Vagina (tissue), 2 donors: ENCODE measurements around the gene PFDN2. TPM values are rescaled to one million over a fixed set of nuclear protein-coding genes. Genes with fewer than 3 reads are reported as not detected.

ENCODE experiments used
- DNase-seq, 2 donors: peaks; one replicate each; pipeline ENCODE4 v3.0.0-alpha.2; 2017; ENCODE audit errors: extremely low spot score in 2 of 2
- H3K27ac ChIP-seq: fragments of 200-600 bp; sonication (generic); one replicate; pipeline ENCODE4 v1.5.1; 2019
- H3K27me3 ChIP-seq: fragments of 200-600 bp; sonication (generic); one replicate; pipeline ENCODE4 v1.5.1; 2019
- H3K36me3 ChIP-seq, 2 donors: fragments of 200-600 bp; sonication (generic); one replicate each; pipeline ENCODE4 v1.5.1; 2017 to 2019
- H3K4me1 ChIP-seq: fragments of 200-600 bp; sonication (generic); one replicate; pipeline ENCODE4 v1.5.1; 2019
- H3K4me3 ChIP-seq, 2 donors: fragments of 200-600 bp; sonication (generic); 1 replicate in 1 of 2; 2 replicates in 1 of 2; pipeline ENCODE4 v1.5.1; 2016 to 2019
- H3K9me3 ChIP-seq: fragments of 200-600 bp; sonication (generic); one replicate; pipeline ENCODE4 v1.5.1; 2019
- POLR2A ChIP-seq, 2 donors: fragments of 450-650 bp; IDR thresholded peaks; one replicate each; pipeline ENCODE4 v1.6.1; 2017; ENCODE audit warnings: antibody characterized with exemption in 2 of 2, mild to moderate bottlenecking in 2 of 2, moderate library complexity in 2 of 2
- POLR2AphosphoS5 ChIP-seq, 2 donors: sonication (generic); formaldehyde crosslinking; IDR thresholded peaks; one replicate each; pipeline ENCODE4 v1.9.0; 2017; ENCODE audit warnings: antibody characterized with exemption in 2 of 2, mild to moderate bottlenecking in 2 of 2, low read depth in 1 of 2; ENCODE audit not compliant: insufficient read depth in 1 of 2
- intact Hi-C: fragments of 100-400 bp; cut with DNase I; formaldehyde crosslinking; loops from one replicate; pipeline ENCODE4 v1.15.1; 2023
- total RNA-seq: library from RNA; depleted of rRNA; stranded (reverse); fragments of >200 nt; gene quantifications from one replicate; pipeline ENCODE4 v1.2.3, GENCODE V29; 2016
- TF ChIP-seq, protein P1 (sequence below), 3 experiments: fragments of 450-650 bp in 2 of 3; fragments of 200-600 bp in 1 of 3; sonication (generic) in 1 of 3; IDR thresholded peaks; one replicate each; pipeline ENCODE4 v1.5.1; 2017 to 2019; ENCODE audit warnings: antibody characterized with exemption in 3 of 3, mild to moderate bottlenecking in 2 of 3, moderate library complexity in 2 of 3

The PFDN2 gene
- total RNA-seq, 1 donor from 2014 or later, result 47.1 TPM

DNA sequence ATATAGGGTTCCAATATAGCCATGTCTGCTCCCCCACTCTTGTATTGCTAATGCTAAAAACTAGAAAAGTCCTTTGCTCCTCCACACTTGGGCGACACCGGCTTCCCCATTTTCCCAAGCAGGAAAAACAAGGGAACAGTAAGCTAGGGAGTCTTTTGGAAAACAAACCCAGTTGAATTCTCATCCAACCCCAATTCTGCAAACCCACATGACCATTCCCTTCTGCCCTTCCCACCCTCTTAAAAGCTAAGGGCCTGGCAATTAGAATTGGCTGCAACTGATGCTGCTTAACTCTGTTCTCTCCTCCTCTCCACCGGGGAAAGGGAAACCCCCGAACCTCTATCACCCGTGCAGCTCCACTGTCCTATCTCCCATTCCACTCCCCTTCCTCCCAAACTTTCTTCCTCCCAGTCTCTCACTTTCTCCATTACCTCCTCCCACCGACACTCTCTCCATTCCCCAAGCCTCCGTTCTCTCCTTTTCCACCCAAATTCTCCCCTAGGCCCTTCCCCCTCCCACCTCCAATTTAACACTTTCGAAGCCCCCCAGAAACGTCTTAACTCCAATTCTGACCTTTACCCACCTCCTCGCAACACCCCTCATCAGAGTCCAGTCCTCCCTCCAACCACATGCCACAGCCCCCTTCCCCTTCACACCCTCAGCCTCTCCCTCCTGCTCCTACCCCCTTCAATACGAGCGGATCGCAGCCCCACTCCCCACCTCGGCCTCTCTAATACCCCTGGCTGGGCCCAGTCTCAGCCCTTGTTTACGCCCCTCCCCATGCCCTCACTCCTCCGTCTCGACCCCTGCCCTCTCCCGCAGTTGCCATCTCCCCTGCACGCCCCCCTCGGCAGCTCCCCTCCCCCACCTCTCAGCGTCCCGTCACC, 13.9 kb upstream of the PFDN2 start:
- no peaks in the 10 kb centered on the region for H3K27me3 ChIP-seq
- peak overlapping the region; percentile 59 to 73 for H3K4me3 ChIP-seq
- no peaks in the 10 kb centered on the region for H3K9me3 ChIP-seq
- intact Hi-C loops, result no loop called here
- H3K4me1 ChIP-seq, result peaks cover 56% of the 10 kb centered on the region
- peaks cover 0 to 20% of the 10 kb centered on the region in 2 donors for H3K36me3 ChIP-seq
- no peak for DNase-seq
- peak overlapping the region; percentile 96 for H3K27ac ChIP-seq
- no peak for TF ChIP-seq POLR2A (IDR thresholded peaks at IDR 0.05)
- TF ChIP-seq, protein P1, sequence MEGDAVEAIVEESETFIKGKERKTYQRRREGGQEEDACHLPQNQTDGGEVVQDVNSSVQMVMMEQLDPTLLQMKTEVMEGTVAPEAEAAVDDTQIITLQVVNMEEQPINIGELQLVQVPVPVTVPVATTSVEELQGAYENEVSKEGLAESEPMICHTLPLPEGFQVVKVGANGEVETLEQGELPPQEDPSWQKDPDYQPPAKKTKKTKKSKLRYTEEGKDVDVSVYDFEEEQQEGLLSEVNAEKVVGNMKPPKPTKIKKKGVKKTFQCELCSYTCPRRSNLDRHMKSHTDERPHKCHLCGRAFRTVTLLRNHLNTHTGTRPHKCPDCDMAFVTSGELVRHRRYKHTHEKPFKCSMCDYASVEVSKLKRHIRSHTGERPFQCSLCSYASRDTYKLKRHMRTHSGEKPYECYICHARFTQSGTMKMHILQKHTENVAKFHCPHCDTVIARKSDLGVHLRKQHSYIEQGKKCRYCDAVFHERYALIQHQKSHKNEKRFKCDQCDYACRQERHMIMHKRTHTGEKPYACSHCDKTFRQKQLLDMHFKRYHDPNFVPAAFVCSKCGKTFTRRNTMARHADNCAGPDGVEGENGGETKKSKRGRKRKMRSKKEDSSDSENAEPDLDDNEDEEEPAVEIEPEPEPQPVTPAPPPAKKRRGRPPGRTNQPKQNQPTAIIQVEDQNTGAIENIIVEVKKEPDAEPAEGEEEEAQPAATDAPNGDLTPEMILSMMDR (IDR thresholded peaks at IDR 0.05), result no peak
- TF ChIP-seq POLR2AphosphoS5 (IDR thresholded peaks at IDR 0.05; ENCODE audit: insufficient read depth in 1 of 2, low read depth in 1 of 2), result no peak

DNA sequence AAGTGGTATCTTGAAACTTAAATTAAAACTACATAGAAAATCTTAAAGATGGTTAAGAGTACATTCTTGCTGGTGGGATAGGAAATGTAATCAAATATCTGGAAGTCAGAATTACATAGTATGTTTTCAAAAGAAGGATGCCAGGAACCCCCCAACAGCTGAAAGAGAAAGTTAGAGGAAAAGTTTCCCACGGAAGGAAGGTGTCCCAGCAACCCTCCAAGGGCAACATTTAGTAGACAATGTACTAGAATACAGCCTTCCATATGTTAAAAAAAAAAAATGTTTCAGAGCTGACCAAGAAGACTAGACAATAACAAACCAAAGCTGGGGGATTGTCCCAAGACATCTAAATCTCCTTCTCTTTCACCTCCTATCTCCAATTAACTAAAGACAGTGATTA, 12.4 kb upstream of the PFDN2 start:
- Histone ChIP-seq H3K27me3 (no peaks in the 10 kb centered on the region), H3K9me3 (no peaks in the 10 kb centered on the region), H3K27ac (peak overlapping the region; percentile 96), H3K4me3 (no peak overlapping the region), H3K4me1 (peaks cover 56% of the 10 kb centered on the region), H3K36me3 (peaks cover 0 to 26% of the 10 kb centered on the region in 2 donors)
- DNase-seq, result no peak
- no peak for TF ChIP-seq POLR2AphosphoS5 (IDR thresholded peaks at IDR 0.05; ENCODE audit: insufficient read depth in 1 of 2, low read depth in 1 of 2)
- no peak for TF ChIP-seq POLR2A (IDR thresholded peaks at IDR 0.05)
- TF ChIP-seq, protein P1 (IDR thresholded peaks at IDR 0.05), result no peak
- intact Hi-C loops, result no loop called here

DNA sequence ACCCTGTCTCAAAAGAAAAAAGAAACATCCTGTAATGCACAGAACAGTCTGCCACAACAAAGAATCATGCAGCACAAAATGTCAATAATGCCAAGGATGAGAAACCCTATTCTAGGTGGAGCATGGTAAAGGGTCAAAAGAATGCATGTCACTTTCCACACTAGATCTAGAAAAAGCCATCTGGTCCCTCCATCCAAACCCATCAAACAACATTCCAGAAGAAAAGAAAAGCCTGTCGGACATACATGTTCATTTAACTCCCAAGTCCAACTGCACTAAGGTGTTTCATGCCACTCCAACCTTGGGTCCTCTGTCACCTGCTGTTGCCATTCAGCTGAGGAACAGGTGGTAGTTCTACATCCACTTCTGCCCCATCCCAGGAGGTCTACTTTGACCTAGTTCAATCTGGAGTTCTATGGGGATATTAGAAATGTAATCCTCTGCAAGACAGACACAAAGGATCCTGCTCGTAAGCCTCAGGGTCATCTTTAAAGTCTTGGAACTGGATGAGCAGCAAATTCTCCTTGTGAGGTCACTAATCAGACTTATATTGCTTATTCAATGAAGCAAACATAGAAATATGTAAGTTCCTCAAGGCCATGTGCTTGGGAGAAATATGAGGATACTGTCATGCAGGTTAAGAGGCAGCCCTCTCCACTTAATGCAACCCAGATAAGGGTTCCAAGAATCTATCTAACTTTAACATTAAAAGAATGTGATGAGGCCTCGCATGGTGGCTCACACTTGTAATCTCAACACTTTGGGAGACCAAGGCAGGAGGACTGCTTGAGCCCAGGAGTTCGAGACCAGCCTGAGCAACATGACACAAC, 11.0 kb upstream of the PFDN2 start:
- Histone ChIP-seq H3K27ac (no peak overlapping the region), H3K27me3 (no peaks in the 10 kb centered on the region), H3K4me3 (no peak overlapping the region), H3K4me1 (peaks cover 51% of the 10 kb centered on the region), H3K36me3 (peaks cover 0 to 38% of the 10 kb centered on the region in 2 donors), H3K9me3 (no peaks in the 10 kb centered on the region)
- TF ChIP-seq POLR2A (IDR thresholded peaks at IDR 0.05) (no peak), POLR2AphosphoS5 (IDR thresholded peaks at IDR 0.05; ENCODE audit: insufficient read depth in 1 of 2, low read depth in 1 of 2) (no peak)
- TF ChIP-seq, protein P1 (IDR thresholded peaks at IDR 0.05), result no peak
- intact Hi-C loops, result no loop called here
- no peak for DNase-seq

GRCh38 chr1:161127649-161128048, 9.8 kb upstream of the PFDN2 start:
- Histone ChIP-seq H3K4me3 (no peak overlapping the region), H3K27ac (no peak overlapping the region), H3K4me1 (peaks cover 46% of the 10 kb centered on the region), H3K9me3 (no peaks in the 10 kb centered on the region), H3K27me3 (no peaks in the 10 kb centered on the region), H3K36me3 (peaks cover 0 to 49% of the 10 kb centered on the region in 2 donors)
- DNase-seq, result no peak
- TF ChIP-seq POLR2AphosphoS5 (IDR thresholded peaks at IDR 0.05; ENCODE audit: insufficient read depth in 1 of 2, low read depth in 1 of 2) (no peak), POLR2A (IDR thresholded peaks at IDR 0.05) (no peak)
- TF ChIP-seq, protein P1 (IDR thresholded peaks at IDR 0.05), result no peak
- intact Hi-C loops, result no loop called here
